BJ (cell line): ENCODE results near the gene PARK7. TPM values are rescaled to one million over a fixed set of nuclear protein-coding genes. Genes with fewer than 3 reads are reported as not detected.

Source experiments
- CTCF ChIA-PET: fragments of 350-600 bp; formaldehyde crosslinking; extraction: SDS; loops from one replicate; lab custom pipeline; 2021; ENCODE audit warnings: antibody characterized with exemption, inconsistent platforms; lab: Yijun Ruan, JAX
- POLR2A ChIA-PET: fragments of 300-600 bp; sonication (Branson Sonifier 250); formaldehyde crosslinking; extraction: SDS; loops from one replicate; lab custom pipeline; 2021; ENCODE audit warnings: antibody characterized with exemption; lab: Charles Lee
- DNase-seq: peaks from one replicate; pipeline ENCODE4 v3.0.0-alpha.2; 2011; ENCODE audit warnings: low read depth
- H3K27me3 ChIP-seq: 2 replicates; pipeline ENCODE4 v1.6.0; 2011; ENCODE audit warnings: low read length; ENCODE audit not compliant: control insufficient read depth, insufficient read depth
- H3K36me3 ChIP-seq: 2 replicates; pipeline ENCODE4 v1.5.1; 2011; ENCODE audit warnings: low read length; ENCODE audit not compliant: control insufficient read depth, insufficient read depth
- H3K4me3 ChIP-seq: 2 replicates; pipeline ENCODE4 v1.5.1; 2011; ENCODE audit warnings: low read depth, mild to moderate bottlenecking, control low read depth, low read length
- CTCF ChIP-seq: IDR thresholded peaks from 2 replicates; pipeline ENCODE4 v1.5.1; 2011; ENCODE audit warnings: low read depth, mild to moderate bottlenecking, control low read depth, inconsistent platforms, low read length, moderate library complexity; ENCODE audit not compliant: insufficient read depth
- polyA plus RNA-seq: library from polyadenylated mRNA; depleted of rRNA; stranded (reverse); fragments of >200 nt; gene quantifications from 2 replicates; pipeline ENCODE4 v1.2.3, GENCODE V29; 2011

Gene PARK7
- polyA plus RNA-seq, 1 experiment, result 242 TPM

DNA sequence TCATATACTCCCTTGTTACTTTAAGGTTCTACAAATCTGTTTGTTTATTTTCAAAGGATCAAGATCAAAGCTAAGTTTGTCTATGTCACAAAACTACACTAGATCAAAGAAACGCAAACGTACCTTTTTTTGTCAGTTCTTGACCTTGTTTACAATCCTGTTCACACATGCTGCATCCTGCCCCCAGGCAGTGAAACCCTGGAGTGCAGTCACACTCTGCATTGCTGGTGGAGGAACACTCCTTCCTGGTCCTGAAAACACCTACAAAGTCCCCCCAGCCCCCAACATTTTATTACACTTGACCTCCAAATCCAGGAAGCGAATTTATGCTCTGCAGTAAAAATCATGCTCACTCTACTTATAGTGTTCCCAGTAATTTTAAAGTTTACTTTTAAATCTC, 23.4 kb upstream of the PARK7 start:
- POLR2A ChIA-PET, result no interaction called here

GRCh38 chr1:7940034-7940433, 21.5 kb upstream of the PARK7 start:
- POLR2A ChIA-PET, result no interaction called here
- no peak for DNase-seq
- CTCF ChIA-PET, result interaction anchor here (0.5 to 1.1 kb wide), 2 partner anchors 271 to 940 kb away, joined by 3 read pairs; no protein-coding TSS in a partner anchor

More for the DNA sequence above, 23.4 kb upstream of the PARK7 start:
- no peaks in the 10 kb centered on the region for H3K36me3 ChIP-seq
- no peak for TF ChIP-seq CTCF
- H3K4me3 ChIP-seq, result no peak overlapping the region
- H3K27me3 ChIP-seq, result peaks cover 24% of the 10 kb centered on the region
- CTCF ChIA-PET, result no interaction called here
- no peak for DNase-seq

DNA sequence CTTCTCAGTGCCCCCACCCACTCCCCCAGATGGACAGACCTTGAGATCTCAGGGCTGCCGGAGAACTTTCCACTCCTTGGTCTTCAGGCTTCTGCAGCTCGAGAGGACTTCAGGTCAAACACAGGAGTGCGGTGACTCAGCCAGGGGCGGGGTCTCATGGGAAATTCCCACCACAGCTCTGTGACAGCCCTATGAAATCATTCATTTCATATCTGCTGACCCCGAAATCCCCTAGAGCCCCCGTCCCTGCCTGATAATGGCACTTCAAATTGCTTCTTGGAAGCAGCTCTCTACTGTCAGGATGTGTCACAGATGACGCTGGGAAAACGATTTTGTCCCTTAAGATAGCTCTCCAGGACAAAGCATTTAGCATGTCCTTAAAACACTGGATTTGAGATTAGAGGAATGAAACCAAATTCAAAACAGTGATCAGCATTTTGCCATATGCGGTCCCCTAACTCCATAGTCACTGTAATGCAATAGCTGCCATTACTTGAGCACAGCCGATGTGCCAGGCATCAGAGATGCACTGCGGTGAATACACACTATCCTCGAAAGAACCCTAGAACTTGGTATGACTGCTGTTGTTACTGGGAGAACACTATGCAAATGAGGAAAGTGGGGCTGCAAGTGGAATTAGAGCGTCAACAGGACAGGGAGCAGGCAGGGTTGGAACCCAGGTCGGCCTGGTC, 20.6 kb upstream of the PARK7 start, which contains the start of gene TNFRSF9:
Gene TNFRSF9 (minus strand): TSS at position 95 of the 692 bp plus-strand sequence. CDS start 845 bp downstream, outside the sequence.
- CTCF ChIA-PET, result no interaction called here
- POLR2A ChIA-PET, result no interaction called here
- Histone ChIP-seq H3K4me3 (no peak within 1 kb of the TSS), H3K27me3 (peaks cover 25% of the 10 kb centered on the region), H3K36me3 (no peaks in the 10 kb centered on the region)
- no peak for DNase-seq
- no peak for TF ChIP-seq CTCF

More at GRCh38 chr1:7940034-7940433, 21.5 kb upstream of the PARK7 start:
- no peak for TF ChIP-seq CTCF
- peaks cover 25% of the 10 kb centered on the region for H3K27me3 ChIP-seq
- H3K36me3 ChIP-seq, result no peaks in the 10 kb centered on the region
- H3K4me3 ChIP-seq, result no peak overlapping the region

GRCh38 chr1:7941437-7941793, 20.1 kb upstream of the PARK7 start:
- Histone ChIP-seq H3K4me3 (no peak overlapping the region), H3K27me3 (peaks cover 25% of the 10 kb centered on the region), H3K36me3 (no peaks in the 10 kb centered on the region)
- DNase-seq, result no peak
- no peak for TF ChIP-seq CTCF
- POLR2A ChIA-PET, result no interaction called here
- CTCF ChIA-PET, result interaction anchor here (0.5 kb wide), 1 partner anchor 119 kb away, joined by 3 read pairs; no protein-coding TSS in a partner anchor

DNA sequence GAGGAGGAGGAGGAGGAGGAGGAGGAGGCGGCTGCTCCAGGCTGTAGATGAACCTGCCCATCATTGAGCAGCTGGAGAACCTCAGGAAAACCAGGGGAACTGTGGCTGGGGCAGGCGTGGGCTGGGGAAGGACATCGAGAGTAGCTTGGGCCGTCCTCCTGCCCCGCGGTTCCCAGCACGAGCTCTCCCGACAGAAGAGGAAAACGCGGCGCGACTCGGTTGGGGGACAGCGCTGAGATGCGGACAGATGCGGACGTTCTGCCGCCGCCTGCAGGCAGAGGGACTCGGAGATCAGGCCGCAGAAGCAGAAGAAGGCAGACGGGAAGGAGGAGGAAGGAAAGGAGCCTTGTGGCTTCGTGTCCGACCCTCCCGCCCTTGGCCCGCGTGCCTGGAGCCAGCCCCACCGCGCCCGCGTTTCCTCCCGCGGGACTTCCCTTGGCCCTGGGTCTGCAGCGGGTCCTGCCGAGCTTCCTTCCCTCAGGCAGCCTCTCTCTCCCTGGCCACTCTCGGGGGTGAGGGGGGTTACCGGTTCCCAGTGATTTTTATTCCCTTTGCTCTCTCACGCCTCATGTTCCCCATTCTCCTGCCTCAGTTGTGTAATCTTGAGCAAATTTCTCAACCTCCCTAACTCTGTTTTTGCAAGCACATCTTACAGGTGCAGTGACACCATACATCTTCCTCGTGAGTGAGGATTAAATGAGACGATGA, 19.1 kb upstream of the PARK7 start:
- Histone ChIP-seq H3K27me3 (peaks cover 18% of the 10 kb centered on the region), H3K36me3 (no peaks in the 10 kb centered on the region), H3K4me3 (peak overlapping the region; percentile 21)
- TF ChIP-seq CTCF, result peak; percentile 66
- CTCF ChIA-PET, result interaction anchor here (0.5 to 1.7 kb wide), 3 partner anchors 9 to 275 kb away, joined by 3 to 6 read pairs (median 4); no protein-coding TSS in a partner anchor
- POLR2A ChIA-PET, result no interaction called here
- DNase-seq, result no peak
